DMS153 treated with DMSO at 0.1 percent for 48 hours (cell line): ENCODE data around the gene CAMKK2.
"Not testable (repeated sequence)": the region's sequence is repeated elsewhere in the genome, so short reads cannot be mapped to it uniquely, and the experiment has no call there.

Experiments
- DNase-seq: peaks from one replicate; lab custom pipeline; 2025; ENCODE audit not compliant: unreplicated experiment; lab: John Stamatoyannopoulos, UW

CAMKK2 gene

GRCh38 chr12:121227294-121227693 is 69.2 kb downstream of the CAMKK2 start:
- peak; percentile 40 for DNase-seq

- not testable (repeated sequence) for DNase-seq
These were observed 69.6 kb downstream of the CAMKK2 start for GRCh38 chr12:121226871-121227270.

DNA sequence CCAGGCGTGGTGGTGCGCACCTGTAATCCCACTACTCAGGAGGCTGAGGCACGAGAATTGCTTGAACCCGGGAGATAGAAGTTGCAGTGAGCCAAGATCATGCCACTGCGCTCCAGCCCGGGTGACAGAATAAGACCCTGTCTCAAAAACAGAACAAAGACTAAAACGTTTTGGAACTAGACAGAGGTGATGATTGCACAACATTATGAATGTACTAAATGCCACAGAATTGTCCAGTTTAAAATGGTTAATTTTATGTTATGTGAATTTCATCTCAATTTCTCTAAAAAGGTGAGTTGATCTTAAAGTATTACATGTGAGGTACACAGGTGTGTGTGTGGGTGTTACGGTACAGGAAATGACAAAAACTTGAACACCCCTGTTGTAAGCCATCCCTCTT is 70.1 kb downstream of the CAMKK2 start:
- DNase-seq = no peak

DNA sequence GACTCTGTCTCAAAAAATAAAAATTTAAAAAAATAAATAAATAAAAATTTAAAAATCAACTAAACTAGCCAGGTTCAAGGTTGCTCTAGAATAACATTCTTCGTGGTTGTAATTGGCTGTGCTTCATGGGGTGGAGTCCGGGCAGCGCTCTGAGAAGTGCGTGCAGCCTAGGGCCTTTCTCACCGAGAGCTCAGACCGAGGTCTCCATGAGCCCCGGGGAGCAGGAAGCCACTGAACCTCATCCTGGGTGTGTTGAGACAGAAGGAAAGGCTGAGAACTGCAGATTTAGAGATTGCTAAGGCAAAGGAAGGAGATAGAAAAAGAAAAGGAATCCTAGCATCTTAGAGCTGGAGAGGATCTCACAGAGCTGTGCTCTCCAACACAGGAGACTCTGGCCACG is 71.9 kb downstream of the CAMKK2 start:
- no peak for DNase-seq

DNA sequence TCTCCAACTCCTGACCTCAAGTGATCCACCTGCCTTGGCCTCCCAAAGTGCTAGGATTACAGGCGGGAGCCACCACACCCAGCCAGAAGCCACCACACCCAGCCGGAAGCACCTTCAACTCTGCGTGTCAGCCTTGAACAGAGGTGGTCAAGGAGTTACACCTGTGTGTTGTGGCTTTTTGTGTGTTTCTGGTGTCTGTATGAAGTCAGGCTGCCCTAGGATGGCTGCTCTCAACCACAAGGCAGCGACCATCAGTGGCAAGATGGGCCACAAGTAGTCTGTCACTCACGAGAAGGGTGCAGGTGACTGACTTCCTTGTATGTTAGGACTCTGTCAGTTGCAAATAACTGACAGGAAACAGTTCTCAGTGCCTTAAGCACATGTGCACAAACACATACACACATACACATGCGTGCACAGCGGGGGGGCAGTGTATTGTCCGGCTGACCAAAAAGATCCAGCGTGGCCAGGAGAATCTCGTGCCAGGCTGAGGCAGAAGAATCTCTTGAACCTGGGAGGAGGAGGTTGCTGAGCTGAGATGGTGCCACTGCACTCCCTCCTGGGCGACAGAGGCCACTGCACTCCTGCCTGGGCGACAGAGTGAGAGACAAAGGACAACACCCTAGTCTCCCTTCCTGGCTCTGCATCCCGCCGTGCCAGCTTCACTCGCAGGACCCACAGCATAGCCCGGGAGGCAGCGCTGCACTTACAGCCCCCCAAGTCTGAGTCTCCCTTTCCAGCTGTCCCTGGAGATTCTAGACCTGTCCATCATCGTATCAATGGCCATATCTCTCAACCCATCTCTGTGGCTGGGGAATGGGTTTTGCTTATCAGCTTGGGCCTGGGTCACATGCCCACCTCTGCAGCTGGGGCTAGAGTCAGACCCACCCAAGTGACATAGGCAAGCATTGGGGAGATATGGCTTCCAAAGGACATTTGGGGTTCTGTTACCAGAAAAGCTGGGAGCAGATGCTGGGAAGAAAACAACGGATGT is 72.9 kb downstream of the CAMKK2 start:
- DNase-seq = no peak

DNA sequence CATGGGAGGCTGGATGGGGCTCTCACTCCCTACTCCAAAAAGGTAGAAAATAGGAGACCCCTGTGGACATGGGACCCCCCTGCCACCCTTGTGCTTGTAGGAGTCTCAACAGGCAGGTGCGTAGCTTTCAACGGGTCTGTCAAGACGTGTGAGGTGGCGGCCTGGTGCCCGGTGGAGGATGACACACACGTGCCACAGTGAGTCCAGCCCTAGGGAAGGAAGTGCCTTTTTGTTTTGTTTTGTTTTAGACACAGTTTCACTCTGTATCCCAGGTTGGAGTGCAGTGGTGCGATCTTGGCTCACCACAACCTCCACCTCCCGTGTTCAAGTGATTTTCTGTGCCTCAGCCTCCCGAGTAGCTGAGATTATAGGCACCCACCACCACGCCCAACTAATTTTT is 73.7 kb downstream of the CAMKK2 start:
- DNase-seq = no peak

GRCh38 chr12:121219353-121219986 is 77.0 kb downstream of the CAMKK2 start:
- no peak for DNase-seq

- no peak for DNase-seq
These were observed 77.7 kb downstream of the CAMKK2 start for GRCh38 chr12:121218588-121219352.

DNA sequence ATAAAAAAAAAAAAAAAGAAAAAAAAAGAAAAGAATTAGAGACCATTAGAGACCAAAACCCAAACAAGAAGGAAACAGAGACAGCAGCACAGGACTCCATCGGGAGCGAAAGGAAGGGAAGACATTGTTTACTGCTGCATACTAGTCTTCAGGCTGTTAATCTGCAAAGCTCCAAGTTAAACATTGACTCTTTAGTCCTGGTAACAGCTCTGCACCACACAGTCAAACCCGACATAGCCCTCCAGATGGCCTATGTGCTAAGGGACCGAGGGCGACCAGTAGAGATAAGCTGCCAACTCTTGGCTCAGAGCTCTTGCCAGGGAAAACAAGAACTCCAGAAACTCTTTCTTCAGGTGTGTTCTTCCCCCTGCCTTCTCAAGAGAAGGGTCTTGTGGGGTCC is 78.7 kb downstream of the CAMKK2 start:
- no peak for DNase-seq

DNA sequence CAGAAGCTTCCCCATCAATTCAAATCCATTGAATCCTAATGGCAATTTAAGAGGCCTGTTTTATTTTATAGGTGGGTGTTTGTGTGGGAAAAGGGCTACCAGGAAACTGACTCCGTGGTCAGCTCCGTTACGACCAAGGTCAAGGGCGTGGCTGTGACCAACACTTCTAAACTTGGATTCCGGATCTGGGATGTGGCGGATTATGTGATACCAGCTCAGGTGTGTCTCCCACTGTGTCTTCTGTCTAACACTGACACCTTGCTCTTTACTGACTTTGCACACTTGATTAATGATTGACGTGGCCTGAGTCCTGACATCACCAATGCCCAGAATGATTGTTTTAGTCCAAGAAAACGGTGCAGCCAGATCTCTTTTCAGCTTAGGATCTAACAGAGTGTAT is 79.4 kb downstream of the CAMKK2 start:
- no peak for DNase-seq

GRCh38 chr12:121216102-121216501 is 80.4 kb downstream of the CAMKK2 start:
- DNase-seq = no peak

DNA sequence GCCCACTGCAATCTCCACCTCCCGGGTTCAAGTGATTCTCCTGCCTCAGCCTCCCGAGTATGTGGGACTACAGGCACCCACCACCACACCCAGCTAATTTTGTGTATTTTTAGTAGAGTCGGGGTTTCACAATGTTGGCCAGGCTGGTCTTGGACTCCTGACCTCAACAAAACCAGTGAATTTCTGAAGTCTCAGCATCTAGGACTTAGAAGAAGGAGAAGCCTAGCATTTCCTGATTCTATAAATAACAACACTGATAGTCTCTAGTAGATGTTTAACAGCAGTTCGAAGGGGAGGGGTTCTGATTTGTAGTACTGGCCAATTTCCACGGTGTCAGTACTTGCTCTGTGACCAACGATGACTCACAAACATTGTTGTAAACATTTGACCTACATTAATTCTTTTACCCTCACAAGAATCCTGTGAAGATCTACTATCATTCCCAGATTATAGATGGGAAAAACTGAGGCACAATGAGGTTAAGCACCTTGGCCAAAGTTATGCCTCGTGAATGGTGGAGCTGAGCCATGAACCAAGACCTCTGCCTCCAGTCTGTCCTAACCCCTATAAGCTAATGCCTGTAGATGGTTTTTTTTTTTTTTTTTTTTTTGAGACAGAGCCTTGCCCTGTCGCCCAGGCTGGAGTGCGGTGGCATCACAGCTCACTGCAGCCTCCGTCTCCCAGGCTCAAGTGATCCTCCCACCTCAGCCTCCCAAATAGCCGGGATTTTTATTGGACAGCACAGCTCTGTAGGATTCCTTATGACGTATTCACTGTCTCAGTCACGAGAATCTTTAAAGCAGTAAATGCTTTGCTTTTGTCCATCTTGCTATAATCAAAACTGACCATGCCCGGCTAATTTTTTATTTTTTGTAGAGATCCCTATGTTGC is 81.4 kb downstream of the CAMKK2 start:
- DNase-seq = no peak

GRCh38 chr12:121214166-121214777 is 82.2 kb downstream of the CAMKK2 start:
- DNase-seq = no peak

DNA sequence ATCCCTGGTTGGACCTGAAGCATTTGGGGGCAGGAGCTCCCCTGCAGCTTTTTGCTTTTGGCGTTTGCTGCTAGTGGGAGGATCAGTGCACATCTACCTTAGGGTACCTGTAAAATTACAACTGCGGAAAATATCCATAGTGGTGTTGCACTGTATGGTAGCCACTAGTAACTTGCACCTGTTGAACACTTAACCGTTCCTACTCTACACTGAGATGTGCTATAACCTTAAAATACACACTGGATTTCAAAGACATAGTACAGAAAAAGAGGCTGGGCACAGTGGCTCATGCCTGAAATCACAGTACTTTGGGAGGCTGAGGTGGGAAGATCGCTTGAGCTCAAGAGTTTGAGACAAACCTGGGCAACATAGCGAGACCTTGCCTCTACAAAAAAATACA is 83.6 kb downstream of the CAMKK2 start:
- no peak for DNase-seq

DNA sequence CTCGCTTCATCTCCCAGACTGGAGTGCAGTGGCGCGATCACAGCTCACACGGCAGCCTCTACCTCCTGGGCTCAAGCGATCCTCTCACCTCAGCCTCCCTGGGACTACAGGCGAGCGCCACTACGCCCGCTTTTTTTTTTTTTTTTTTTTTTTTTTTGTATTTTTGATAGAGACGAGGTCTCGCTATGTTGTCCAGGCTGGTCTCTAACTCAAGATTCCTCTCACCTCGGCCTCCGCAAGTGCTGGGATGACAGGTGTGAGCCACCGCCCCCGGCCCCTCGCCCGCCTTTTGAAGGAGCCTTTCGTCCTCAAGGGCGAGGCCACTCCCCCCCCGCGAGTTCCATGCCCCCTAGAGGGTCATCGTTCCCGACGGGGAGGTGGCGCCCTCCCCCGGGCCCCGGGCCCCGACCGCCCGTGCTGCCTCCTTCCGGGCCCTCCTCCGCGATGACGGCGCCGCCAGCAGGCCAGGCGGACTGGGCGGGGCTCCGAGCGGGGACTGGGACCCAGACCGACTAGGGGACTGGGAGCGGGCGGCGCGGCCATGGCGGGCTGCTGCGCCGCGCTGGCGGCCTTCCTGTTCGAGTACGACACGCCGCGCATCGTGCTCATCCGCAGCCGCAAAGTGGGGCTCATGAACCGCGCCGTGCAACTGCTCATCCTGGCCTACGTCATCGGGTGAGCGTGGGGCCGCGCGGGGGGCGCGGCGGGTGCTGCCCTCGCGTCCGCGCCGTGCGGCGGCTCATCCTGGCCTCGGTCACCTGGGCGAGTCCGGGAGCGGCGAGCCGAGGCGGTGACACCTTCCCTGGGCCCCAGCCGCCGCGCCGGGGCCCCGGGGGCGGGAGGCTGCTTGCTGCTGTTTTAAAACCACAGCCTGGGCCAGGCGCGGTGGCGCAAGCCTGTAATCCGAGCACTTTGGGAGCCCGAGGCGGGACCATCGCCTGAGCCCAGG is 86.6 kb downstream of the CAMKK2 start, which contains the start of gene P2RX4:
P2RX4 (plus strand) TSS at position 506 of the 949 bp plus-strand sequence; CDS start at position 542, 36 bp downstream.
- peak; percentile 25 for DNase-seq

- no peak for DNase-seq
These were observed 87.3 kb downstream of the CAMKK2 start for GRCh38 chr12:121209221-121209620.

DNA sequence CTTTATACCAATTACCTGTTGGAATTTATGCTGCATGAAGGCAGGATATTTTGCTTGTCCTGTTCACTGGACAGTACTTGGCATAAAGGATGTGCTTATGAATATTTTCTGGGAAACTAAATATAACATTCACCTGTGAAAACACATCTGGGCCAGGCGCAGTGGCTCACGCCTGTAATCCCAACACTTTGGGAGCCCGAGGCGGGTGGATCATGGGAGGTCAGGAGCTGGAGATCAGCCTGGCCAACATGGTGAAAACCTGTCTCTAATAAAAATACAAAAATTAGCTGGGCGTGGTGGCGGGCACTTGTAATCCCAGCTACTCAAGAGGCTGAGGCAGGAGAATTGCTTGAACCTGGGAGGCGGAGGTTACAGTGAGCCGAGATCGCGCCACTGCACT is 87.9 kb downstream of the CAMKK2 start:
- not testable (repeated sequence) for DNase-seq

DNA sequence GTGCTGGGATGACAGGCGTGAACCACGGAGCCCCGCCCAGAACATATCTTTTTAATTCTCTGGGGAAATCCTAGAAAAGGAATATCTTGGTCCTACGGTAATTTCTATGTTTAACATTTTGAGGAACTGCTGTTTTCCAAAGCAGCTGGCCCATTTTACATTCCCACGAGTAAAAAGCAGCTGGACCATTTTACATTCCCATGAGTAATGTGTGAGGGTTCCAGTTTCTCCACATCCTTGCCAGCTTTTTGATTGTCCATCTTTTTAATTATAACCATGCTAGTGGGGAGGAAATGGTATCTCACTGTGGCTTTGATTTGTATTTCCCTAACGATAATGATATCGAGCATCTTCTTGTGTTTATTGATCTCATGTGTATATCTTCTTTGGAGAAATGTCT is 91.0 kb downstream of the CAMKK2 start:
- no peak for DNase-seq

DNA sequence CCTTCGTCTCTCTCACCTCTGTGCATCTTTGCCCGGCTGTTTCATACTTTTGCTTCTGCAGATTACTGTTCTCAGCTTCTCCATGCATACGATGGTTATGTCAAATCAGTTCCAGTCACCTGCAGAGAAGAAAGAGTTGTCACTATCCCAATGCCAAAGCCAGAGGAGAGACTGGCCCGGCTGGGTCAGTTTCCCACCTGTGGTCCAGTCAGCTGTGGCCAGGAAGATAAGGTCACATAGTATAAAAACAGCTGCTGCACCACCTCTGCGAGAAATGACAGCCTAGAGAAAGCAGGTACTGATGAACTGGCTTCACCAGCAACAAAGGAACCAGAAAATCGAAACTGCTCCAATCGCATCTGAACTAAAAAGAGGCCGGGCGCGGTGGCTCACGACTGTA is 93.0 kb downstream of the CAMKK2 start:
- no peak for DNase-seq
